Uterus (tissue), 4 donors: ENCODE measurements around the gene NRXN2. TPM values are rescaled to one million over a fixed set of nuclear protein-coding genes. Genes with fewer than 3 reads are reported as not detected.

ENCODE experiments used
- DNase-seq, 2 donors: peaks; one replicate each; pipeline ENCODE4 v3.0.0-alpha.2; 2019 to 2020
- H3K27ac ChIP-seq, 2 donors: fragments of 200-600 bp; sonication (generic); 1 replicate in 1 of 2; 2 replicates in 1 of 2; pipeline ENCODE4 v1.5.1; 2016 to 2018
- H3K27me3 ChIP-seq, 2 donors: fragments of 200-600 bp; sonication (generic); one replicate each; pipeline ENCODE4 v1.5.1; 2018 to 2019; ENCODE audit warnings: control low read depth in 1 of 2
- H3K36me3 ChIP-seq, 2 donors: fragments of 200-600 bp; sonication (generic); one replicate each; pipeline ENCODE4 v1.5.1; 2019; ENCODE audit warnings: control low read depth in 1 of 2
- H3K4me1 ChIP-seq, 2 donors: fragments of 200-600 bp; sonication (generic); one replicate each; pipeline ENCODE4 v1.5.1; 2018 to 2019; ENCODE audit warnings: control low read depth in 1 of 2
- H3K4me3 ChIP-seq, 2 donors: fragments of 200-600 bp; sonication (generic); 1 replicate in 1 of 2; 2 replicates in 1 of 2; pipeline ENCODE4 v1.5.1; 2018 to 2019; ENCODE audit warnings: mild to moderate bottlenecking in 1 of 2
- H3K9me3 ChIP-seq, 2 donors: fragments of 200-600 bp; sonication (generic); one replicate each; pipeline ENCODE4 v1.5.1; 2019; ENCODE audit warnings: control low read depth in 1 of 2
- POLR2A ChIP-seq, 2 donors: fragments of 450-650 bp; IDR thresholded peaks; one replicate each; pipeline ENCODE4 v1.6.1; 2016; ENCODE audit warnings: antibody characterized with exemption in 2 of 2, mild to moderate bottlenecking in 1 of 2, moderate library complexity in 1 of 2
- intact Hi-C: fragments of 100-400 bp; cut with DNase I; formaldehyde crosslinking; loops from one replicate; pipeline ENCODE4 v1.15.1; 2023; ENCODE audit warnings: low total_unique reads
- total RNA-seq, 4 donors: library from RNA; depleted of rRNA in 3 of 4; stranded (reverse); fragments of >200 nt in 3 of 4; gene quantifications; one replicate each; pipeline versions ENCODE4 v1.1.0 to v1.2.4, GENCODE V29; 2014 to 2023
- TF ChIP-seq, protein P1 (sequence below), 4 experiments: fragments of 200-600 bp in 2 of 4; fragments of 450-650 bp in 2 of 4; sonication (generic) in 2 of 4; IDR thresholded peaks; one replicate each; pipeline ENCODE4 v1.5.1; 2016 to 2019; ENCODE audit warnings: antibody characterized with exemption in 4 of 4, mild to moderate bottlenecking in 2 of 4, moderate library complexity in 1 of 4
- donor health status: DM: yes; HTN: yes; CAD: no.

NRXN2 gene
- total RNA-seq, 4 donors from 2014 or later, result 0.88 to 48.4 (median 12.6) TPM

DNA sequence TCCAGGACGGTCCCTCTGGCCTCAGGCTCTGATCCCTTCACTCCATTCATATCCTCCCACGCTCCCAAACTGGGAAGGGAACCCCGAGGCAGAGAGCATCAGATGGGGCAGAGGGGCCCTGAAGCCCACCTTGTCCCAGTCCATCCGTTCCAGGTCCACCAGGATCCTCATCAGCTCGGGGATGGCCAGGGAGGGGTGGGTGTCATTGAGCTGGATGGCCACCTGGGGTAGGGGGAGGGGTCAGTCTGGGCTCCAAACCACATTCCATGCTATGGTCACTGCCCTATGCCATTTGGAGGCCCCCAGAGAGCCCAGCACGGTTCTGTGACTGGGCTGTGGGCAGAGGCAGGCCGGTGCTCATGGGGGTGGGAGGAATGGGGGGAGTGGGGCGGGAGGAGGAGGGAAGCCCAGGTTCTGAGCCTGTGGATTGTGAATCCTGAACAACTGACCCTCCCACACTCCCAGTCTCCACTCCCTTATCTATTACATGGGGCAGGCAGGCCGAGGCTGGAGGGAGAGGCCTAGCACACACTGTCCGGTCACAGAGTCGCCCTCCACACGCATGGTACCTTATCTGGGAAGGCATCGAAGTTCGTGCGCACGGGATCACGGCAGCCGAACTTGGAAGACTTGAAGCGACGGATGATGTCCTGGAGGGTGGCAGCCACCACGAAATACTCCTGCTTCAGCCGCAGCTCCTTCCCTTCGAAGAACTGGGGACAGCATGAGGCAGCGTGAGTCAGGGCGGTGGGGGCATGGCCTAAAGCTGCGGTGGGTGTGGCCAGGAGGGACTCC lies 31.3 kb upstream of the NRXN2 start:
- H3K27me3 ChIP-seq, result no peaks in the 10 kb centered on the region
- H3K9me3 ChIP-seq, result no peaks in the 10 kb centered on the region
- no peak for TF ChIP-seq POLR2A (IDR thresholded peaks at IDR 0.05)
- TF ChIP-seq, protein P1, sequence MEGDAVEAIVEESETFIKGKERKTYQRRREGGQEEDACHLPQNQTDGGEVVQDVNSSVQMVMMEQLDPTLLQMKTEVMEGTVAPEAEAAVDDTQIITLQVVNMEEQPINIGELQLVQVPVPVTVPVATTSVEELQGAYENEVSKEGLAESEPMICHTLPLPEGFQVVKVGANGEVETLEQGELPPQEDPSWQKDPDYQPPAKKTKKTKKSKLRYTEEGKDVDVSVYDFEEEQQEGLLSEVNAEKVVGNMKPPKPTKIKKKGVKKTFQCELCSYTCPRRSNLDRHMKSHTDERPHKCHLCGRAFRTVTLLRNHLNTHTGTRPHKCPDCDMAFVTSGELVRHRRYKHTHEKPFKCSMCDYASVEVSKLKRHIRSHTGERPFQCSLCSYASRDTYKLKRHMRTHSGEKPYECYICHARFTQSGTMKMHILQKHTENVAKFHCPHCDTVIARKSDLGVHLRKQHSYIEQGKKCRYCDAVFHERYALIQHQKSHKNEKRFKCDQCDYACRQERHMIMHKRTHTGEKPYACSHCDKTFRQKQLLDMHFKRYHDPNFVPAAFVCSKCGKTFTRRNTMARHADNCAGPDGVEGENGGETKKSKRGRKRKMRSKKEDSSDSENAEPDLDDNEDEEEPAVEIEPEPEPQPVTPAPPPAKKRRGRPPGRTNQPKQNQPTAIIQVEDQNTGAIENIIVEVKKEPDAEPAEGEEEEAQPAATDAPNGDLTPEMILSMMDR (IDR thresholded peaks at IDR 0.05), result no peak
- H3K27ac ChIP-seq, result no peak overlapping the region
- H3K36me3 ChIP-seq, result no peaks in the 10 kb centered on the region
- no peak for DNase-seq
- intact Hi-C loops, result no loop called here
- H3K4me3 ChIP-seq, result no peak overlapping the region
- no peaks in the 10 kb centered on the region for H3K4me1 ChIP-seq

DNA sequence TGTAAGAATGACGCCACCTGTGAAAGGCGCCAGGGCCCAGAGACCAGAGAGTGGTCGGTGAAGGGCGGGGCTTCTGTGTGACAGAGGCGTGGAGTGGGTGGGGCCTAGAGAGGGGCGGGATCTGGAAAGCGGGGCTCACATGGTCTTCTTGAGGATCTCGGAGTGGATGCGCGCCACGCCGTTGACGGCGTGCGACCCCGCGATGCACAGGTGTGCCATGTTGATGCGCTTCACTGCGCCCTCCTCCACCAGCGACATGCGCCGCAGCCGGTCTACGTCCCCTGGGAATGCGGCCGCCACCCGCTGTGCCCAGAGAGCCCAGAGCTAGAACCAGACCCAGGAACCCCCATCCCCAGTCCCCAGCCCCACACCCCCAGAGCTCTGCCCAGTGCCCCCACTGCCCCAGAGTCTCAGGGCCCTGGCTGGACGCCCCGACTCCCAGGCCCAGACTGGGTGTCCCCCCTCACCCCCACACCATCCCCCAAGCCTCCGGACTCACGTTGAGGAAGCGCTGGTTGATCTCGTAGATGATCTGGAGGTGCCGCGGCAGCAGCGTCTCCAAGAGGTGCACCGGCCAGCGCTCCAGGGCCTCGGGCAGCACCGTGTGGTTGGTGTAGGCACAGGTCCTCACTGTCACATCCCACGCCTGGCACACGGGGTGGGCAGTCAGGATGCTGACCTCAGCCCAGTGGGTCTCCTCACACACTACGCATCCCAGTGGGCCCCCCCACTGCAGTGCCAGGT lies 30.6 kb upstream of the NRXN2 start:
- H3K27ac ChIP-seq, result no peak overlapping the region
- intact Hi-C loops, result no loop called here
- no peaks in the 10 kb centered on the region for H3K4me1 ChIP-seq
- DNase-seq, result no peak
- H3K36me3 ChIP-seq, result no peaks in the 10 kb centered on the region
- no peaks in the 10 kb centered on the region for H3K9me3 ChIP-seq
- H3K27me3 ChIP-seq, result no peaks in the 10 kb centered on the region
- TF ChIP-seq POLR2A (IDR thresholded peaks at IDR 0.05), result no peak
- TF ChIP-seq, protein P1 (IDR thresholded peaks at IDR 0.05), result no peak
- no peak overlapping the region for H3K4me3 ChIP-seq

DNA sequence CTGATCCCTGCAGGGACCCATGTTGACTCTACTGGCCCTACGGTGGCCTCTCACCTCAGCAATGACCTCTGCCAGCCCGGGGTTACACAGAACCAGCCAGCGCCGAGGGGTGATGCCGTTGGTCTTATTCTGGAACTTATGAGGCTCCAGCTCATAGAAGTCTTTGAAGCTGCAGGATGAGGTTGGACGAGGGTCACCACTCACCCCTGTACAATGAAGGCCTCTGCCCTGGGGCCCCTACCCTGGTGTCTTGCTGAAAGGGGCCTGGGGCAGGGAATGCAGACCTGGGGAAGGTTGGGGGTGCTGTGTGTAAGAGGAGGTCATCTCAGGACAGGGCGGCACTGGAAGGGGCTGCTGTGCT lies 30.0 kb upstream of the NRXN2 start:
- Histone ChIP-seq H3K36me3 (no peaks in the 10 kb centered on the region), H3K9me3 (no peaks in the 10 kb centered on the region), H3K27me3 (no peaks in the 10 kb centered on the region), H3K4me1 (no peaks in the 10 kb centered on the region), H3K27ac (no peak overlapping the region), H3K4me3 (no peak overlapping the region)
- no peak for TF ChIP-seq POLR2A (IDR thresholded peaks at IDR 0.05)
- TF ChIP-seq, protein P1 (IDR thresholded peaks at IDR 0.05), result no peak
- intact Hi-C loops, result no loop called here
- DNase-seq, result no peak

DNA sequence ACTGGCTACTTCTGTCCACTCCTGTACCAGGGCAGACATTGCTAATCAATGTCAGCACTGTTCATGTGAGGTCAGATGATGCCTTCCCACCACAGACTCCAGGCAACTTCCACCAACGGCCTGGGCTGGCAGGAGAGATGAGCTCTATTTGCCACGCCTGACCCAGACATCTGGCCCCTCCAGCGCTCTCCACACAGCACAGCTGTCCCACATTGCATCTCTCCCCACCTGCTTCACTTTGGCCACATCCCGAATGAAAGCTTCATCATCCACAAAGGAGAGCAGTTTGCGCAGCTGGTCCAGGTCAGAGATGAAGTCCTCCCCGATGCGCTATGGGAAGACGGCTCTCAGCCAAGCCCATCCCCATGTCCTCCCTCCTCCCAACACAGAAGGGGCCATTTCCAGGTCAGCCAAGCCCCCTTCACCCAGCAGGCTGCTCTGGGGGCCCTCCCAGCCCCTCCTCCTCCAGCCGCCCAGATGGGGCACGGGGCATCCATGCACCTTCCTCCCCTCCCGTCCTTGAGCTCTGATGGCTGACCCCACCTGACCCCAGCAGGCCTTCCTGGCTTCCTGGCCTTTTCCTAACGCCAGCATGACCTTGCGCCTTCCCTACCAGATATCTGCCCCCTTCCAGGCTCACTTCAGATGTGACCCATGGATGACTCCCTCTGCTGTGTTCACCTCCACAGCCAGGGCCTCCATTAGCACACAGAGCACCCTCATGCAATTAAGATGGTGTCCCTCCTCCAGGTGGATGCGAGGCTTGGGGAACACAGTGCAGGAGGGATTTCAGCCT lies 29.4 kb upstream of the NRXN2 start:
- H3K27me3 ChIP-seq, result no peaks in the 10 kb centered on the region
- H3K36me3 ChIP-seq, result no peaks in the 10 kb centered on the region
- H3K27ac ChIP-seq, result no peak overlapping the region
- no peak overlapping the region for H3K4me3 ChIP-seq
- no peaks in the 10 kb centered on the region for H3K9me3 ChIP-seq
- intact Hi-C loops, result no loop called here
- DNase-seq, result no peak
- TF ChIP-seq, protein P1 (IDR thresholded peaks at IDR 0.05), result no peak
- no peak for TF ChIP-seq POLR2A (IDR thresholded peaks at IDR 0.05)
- H3K4me1 ChIP-seq, result no peaks in the 10 kb centered on the region
